ENCODE measurements around the gene TMTC2.
"Not testable (repeated sequence)": the region's sequence is repeated elsewhere in the genome, so short reads cannot be mapped to it uniquely, and the experiment has no call there.

The TMTC2 gene

GRCh38 chr12:82788594-82788993, 101.9 kb downstream of the TMTC2 start:
- no peak for DNase-seq

GRCh38 chr12:82789674-82790073, 103.0 kb downstream of the TMTC2 start:
- DNase-seq = no peak

GRCh38 chr12:82793751-82794281, 107.1 kb downstream of the TMTC2 start:
- DNase-seq = peak; percentile 18

- DNase-seq = no peak
Observed at GRCh38 chr12:82797480-82797879, 110.8 kb downstream of the TMTC2 start.

- DNase-seq = no peak
Observed at GRCh38 chr12:82800185-82800584, 113.5 kb downstream of the TMTC2 start.

GRCh38 chr12:82801951-82802610, 115.4 kb downstream of the TMTC2 start:
- DNase-seq = no peak

- no peak for DNase-seq
Observed at GRCh38 chr12:82803201-82803600, 116.5 kb downstream of the TMTC2 start.

GRCh38 chr12:82804601-82805000, 117.9 kb downstream of the TMTC2 start:
- no peak for DNase-seq

- DNase-seq = not testable (repeated sequence)
Observed at GRCh38 chr12:82805004-82805403, 118.3 kb downstream of the TMTC2 start.

GRCh38 chr12:82805812-82806497, 119.2 kb downstream of the TMTC2 start:
- DNase-seq = no peak

GRCh38 chr12:82807132-82807737, 120.5 kb downstream of the TMTC2 start:
- no peak for DNase-seq

- DNase-seq = no peak
Observed at GRCh38 chr12:82810568-82810967, 123.9 kb downstream of the TMTC2 start.

GRCh38 chr12:82817368-82817767, 130.7 kb downstream of the TMTC2 start:
- DNase-seq = no peak

GRCh38 chr12:82818271-82819035, 131.7 kb downstream of the TMTC2 start:
- no peak for DNase-seq

- no peak for DNase-seq
Observed at GRCh38 chr12:82826505-82826904, 139.8 kb downstream of the TMTC2 start.

- DNase-seq = no peak
Observed at GRCh38 chr12:82832096-82832495, 145.4 kb downstream of the TMTC2 start.

GRCh38 chr12:82832981-82833380, 146.3 kb downstream of the TMTC2 start:
- no peak for DNase-seq

GRCh38 chr12:82833481-82833880, 146.8 kb downstream of the TMTC2 start:
- DNase-seq = no peak

- DNase-seq = no peak
Observed at GRCh38 chr12:82835217-82835616, 148.5 kb downstream of the TMTC2 start.

GRCh38 chr12:82838131-82838551, 151.4 kb downstream of the TMTC2 start:
- no peak for DNase-seq

GRCh38 chr12:82838827-82839226, 152.1 kb downstream of the TMTC2 start:
- no peak for DNase-seq

GRCh38 chr12:82839796-82840195, 153.1 kb downstream of the TMTC2 start:
- DNase-seq = no peak

- no peak for DNase-seq
Observed at GRCh38 chr12:82841487-82841904, 154.8 kb downstream of the TMTC2 start.
